Mammary epithelial cell (primary cell): ENCODE results near the gene TSPAN11.

Experiments used
- CTCF ChIP-seq, 2 donors: IDR thresholded peaks in 1 of 2; conservative IDR thresholded peaks in 1 of 2; 2 replicates each; pipeline ENCODE4 v1.5.1; 2011 to 2012; ENCODE audit warnings: inconsistent platforms in 2 of 2, low read length in 2 of 2, mild to moderate bottlenecking in 2 of 2, control low read depth in 1 of 2, low read depth in 1 of 2; ENCODE audit not compliant: insufficient read depth in 1 of 2; ENCODE audit errors: extremely low read depth in 1 of 2
- EZH2 ChIP-seq: IDR thresholded peaks from 2 replicates; pipeline ENCODE4 v1.6.1; 2012; ENCODE audit warnings: low read length, inconsistent platforms, borderline replicate concordance

GRCh38 chr12:31020385-31021166, 94.0 kb downstream of the TSPAN11 start:
- TF ChIP-seq CTCF (conservative IDR thresholded peaks at IDR 0.05 in 1 of 2, IDR thresholded peaks at IDR 0.05 in 1 of 2; ENCODE audit: extremely low read depth in 1 of 2, insufficient read depth in 1 of 2, low read depth in 1 of 2, low read length in 2 of 2) = no peak
- no peak for TF ChIP-seq EZH2
